ENCODE data around the gene RPEL1.

RPEL1 gene

DNA sequence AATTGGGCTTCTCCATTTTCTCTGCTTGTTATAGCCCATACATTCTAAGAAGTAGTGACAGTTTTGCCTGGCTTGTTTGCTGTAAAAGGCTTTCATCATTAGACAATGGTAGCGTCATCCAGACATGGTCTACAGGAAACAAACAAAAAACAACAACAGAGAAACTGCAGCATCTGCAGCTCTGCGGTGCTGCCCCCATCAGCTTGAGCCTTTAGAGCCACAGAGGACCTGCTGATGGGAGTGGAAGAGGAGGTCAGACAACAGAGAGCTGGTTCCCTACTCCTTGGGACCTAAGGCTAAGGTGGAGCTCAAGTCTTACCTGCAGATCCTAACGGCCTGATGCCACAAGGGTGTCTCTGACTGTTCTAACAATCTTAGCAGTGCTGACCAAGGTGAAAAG, 34.3 kb downstream of the RPEL1 start:
- H3K4me3 ChIP-seq (ENCODE audit: low read length, poor library complexity, severe bottlenecking), result no peak overlapping the region
- TF ChIP-seq EZH2phosphoT487 (IDR thresholded peaks at IDR 0.05; ENCODE audit: borderline replicate concordance), result no peak
- TF ChIP-seq, protein P1, sequence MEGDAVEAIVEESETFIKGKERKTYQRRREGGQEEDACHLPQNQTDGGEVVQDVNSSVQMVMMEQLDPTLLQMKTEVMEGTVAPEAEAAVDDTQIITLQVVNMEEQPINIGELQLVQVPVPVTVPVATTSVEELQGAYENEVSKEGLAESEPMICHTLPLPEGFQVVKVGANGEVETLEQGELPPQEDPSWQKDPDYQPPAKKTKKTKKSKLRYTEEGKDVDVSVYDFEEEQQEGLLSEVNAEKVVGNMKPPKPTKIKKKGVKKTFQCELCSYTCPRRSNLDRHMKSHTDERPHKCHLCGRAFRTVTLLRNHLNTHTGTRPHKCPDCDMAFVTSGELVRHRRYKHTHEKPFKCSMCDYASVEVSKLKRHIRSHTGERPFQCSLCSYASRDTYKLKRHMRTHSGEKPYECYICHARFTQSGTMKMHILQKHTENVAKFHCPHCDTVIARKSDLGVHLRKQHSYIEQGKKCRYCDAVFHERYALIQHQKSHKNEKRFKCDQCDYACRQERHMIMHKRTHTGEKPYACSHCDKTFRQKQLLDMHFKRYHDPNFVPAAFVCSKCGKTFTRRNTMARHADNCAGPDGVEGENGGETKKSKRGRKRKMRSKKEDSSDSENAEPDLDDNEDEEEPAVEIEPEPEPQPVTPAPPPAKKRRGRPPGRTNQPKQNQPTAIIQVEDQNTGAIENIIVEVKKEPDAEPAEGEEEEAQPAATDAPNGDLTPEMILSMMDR (conservative IDR thresholded peaks at IDR 0.05; ENCODE audit: low read length), result no peak

DNA sequence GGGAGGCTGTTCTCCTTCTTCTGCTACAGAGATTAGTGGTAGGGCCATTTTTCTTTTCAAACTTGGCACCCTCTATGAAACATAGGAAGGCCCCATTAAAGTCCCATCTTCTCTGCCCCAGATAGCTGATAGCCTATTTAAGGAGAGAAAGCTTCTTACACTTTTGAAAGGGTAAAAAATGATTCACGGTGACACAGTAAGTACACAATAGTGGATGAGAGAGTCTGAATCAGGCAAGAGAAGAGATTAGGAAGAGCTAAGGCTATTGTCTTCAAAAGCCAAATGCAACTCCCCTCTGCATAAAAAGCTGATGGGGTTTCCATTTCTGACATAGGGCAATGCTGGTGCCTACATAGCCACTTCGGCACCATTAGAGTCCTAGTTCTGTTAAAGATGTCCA, 34.8 kb downstream of the RPEL1 start:
- H3K9me3 ChIP-seq (ENCODE audit: insufficient read depth, low read depth, low read length), result no peaks in the 10 kb centered on the region
- H3K27me3 ChIP-seq (ENCODE audit: insufficient read depth, low read length, poor library complexity, severe bottlenecking), result no peaks in the 10 kb centered on the region
- H3K9ac ChIP-seq (ENCODE audit: low read depth, low read length, poor library complexity, severe bottlenecking), result no peak overlapping the region
- no peaks in the 10 kb centered on the region for H3K79me2 ChIP-seq (ENCODE audit: insufficient read depth, low read length)
- no peak overlapping the region for H2AFZ ChIP-seq (ENCODE audit: low read length)
- H3K9me2 ChIP-seq (replicated peaks; ENCODE audit: low read depth, low read length), result no peaks in the 10 kb centered on the region
- H4K20me1 ChIP-seq (ENCODE audit: insufficient read depth, low read length, poor library complexity, severe bottlenecking), result no peaks in the 10 kb centered on the region
- no peak overlapping the region for H3K4me3 ChIP-seq (ENCODE audit: low read length, poor library complexity, severe bottlenecking)
- no peaks in the 10 kb centered on the region for H3F3A ChIP-seq (ENCODE audit: low read depth)
- no peaks in the 10 kb centered on the region for H3K36me3 ChIP-seq (ENCODE audit: insufficient read depth, low read length)
- no peaks in the 10 kb centered on the region for H3K4me1 ChIP-seq (ENCODE audit: insufficient read depth, low read length, poor library complexity, severe bottlenecking)
- H3K4me2 ChIP-seq (ENCODE audit: low read depth, low read length, poor library complexity, severe bottlenecking), result no peak overlapping the region
- TF ChIP-seq, protein P1 (conservative IDR thresholded peaks at IDR 0.05; ENCODE audit: low read length), result no peak
- no peak for TF ChIP-seq EZH2phosphoT487 (IDR thresholded peaks at IDR 0.05; ENCODE audit: borderline replicate concordance)

More for the DNA sequence above, 34.3 kb downstream of the RPEL1 start:
- Histone ChIP-seq H3K4me1 (ENCODE audit: insufficient read depth, low read length, poor library complexity, severe bottlenecking) (no peaks in the 10 kb centered on the region), H4K20me1 (ENCODE audit: insufficient read depth, low read length, poor library complexity, severe bottlenecking) (no peaks in the 10 kb centered on the region), H3F3A (ENCODE audit: low read depth) (no peaks in the 10 kb centered on the region), H3K9me2 (replicated peaks; ENCODE audit: low read depth, low read length) (no peaks in the 10 kb centered on the region), H3K4me2 (ENCODE audit: low read depth, low read length, poor library complexity, severe bottlenecking) (no peak overlapping the region), H3K9ac (ENCODE audit: low read depth, low read length, poor library complexity, severe bottlenecking) (no peak overlapping the region), H3K36me3 (ENCODE audit: insufficient read depth, low read length) (no peaks in the 10 kb centered on the region), H3K27me3 (ENCODE audit: insufficient read depth, low read length, poor library complexity, severe bottlenecking) (no peaks in the 10 kb centered on the region), H2AFZ (ENCODE audit: low read length) (no peak overlapping the region), H3K79me2 (ENCODE audit: insufficient read depth, low read length) (no peaks in the 10 kb centered on the region), H3K9me3 (ENCODE audit: insufficient read depth, low read depth, low read length) (no peaks in the 10 kb centered on the region)

DNA sequence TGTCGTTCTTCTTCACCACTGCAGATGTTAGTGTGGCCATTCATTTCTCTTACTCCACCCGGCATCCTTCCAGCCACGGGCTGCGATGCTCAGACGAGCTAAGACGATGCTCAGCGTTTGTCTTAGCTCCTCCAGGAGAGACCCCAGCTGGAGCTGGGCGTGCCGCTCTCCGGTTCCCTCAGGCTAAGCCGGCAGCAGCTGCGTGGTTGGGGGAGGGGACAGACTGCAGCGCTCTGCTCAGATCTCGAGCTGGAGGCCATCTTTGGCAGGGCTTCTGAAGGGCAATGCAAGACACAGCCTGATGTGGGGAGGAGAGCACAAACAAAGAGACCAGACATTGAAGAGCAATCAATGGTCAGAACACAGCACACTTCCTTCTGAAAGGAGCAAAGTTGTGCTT, 36.1 kb downstream of the RPEL1 start:
- Histone ChIP-seq H2AFZ (ENCODE audit: low read length) (no peak overlapping the region), H4K20me1 (ENCODE audit: insufficient read depth, low read length, poor library complexity, severe bottlenecking) (no peaks in the 10 kb centered on the region), H3F3A (ENCODE audit: low read depth) (no peaks in the 10 kb centered on the region), H3K4me2 (ENCODE audit: low read depth, low read length, poor library complexity, severe bottlenecking) (no peak overlapping the region), H3K36me3 (ENCODE audit: insufficient read depth, low read length) (no peaks in the 10 kb centered on the region), H3K79me2 (ENCODE audit: insufficient read depth, low read length) (no peaks in the 10 kb centered on the region), H3K4me3 (ENCODE audit: low read length, poor library complexity, severe bottlenecking) (no peak overlapping the region), H3K27me3 (ENCODE audit: insufficient read depth, low read length, poor library complexity, severe bottlenecking) (no peaks in the 10 kb centered on the region), H3K4me1 (ENCODE audit: insufficient read depth, low read length, poor library complexity, severe bottlenecking) (no peaks in the 10 kb centered on the region), H3K9me3 (ENCODE audit: insufficient read depth, low read depth, low read length) (no peaks in the 10 kb centered on the region), H3K9me2 (replicated peaks; ENCODE audit: low read depth, low read length) (no peaks in the 10 kb centered on the region), H3K9ac (ENCODE audit: low read depth, low read length, poor library complexity, severe bottlenecking) (no peak overlapping the region)
- TF ChIP-seq EZH2phosphoT487 (IDR thresholded peaks at IDR 0.05; ENCODE audit: borderline replicate concordance), result no peak
- TF ChIP-seq, protein P1 (conservative IDR thresholded peaks at IDR 0.05; ENCODE audit: low read length), result no peak
